Stimulated activated effector memory CD8-positive, alpha-beta T cell treated with anti-CD3 and anti-CD28 coated beads, Interleukin-12 subunit alpha, Interleukin-12 subunit beta, amount 100 ng/mL, for 72 hours (primary cell): Measurements from ENCODE around the gene ZEB2.

Source experiments
- ATAC-seq: fragments of 150-1000 bp; cut with Tn5 transposase; 2 replicates; pipeline ENCODE4 v1.10.0; 2021
- DNase-seq, 2 donors: peaks; one replicate each; pipeline ENCODE4 v3.0.0; 2021 to 2022; ENCODE audit warnings: low spot score in 2 of 2
- H3K27ac Mint-ChIP-seq: one replicate; pipeline ENCODE4 v1.8.0; 2022; ENCODE audit warnings: mild to moderate bottlenecking, mixed read lengths
- H3K36me3 Mint-ChIP-seq: one replicate; pipeline ENCODE4 v1.8.0; 2022; ENCODE audit warnings: mild to moderate bottlenecking, mixed read lengths
- H3K4me1 Mint-ChIP-seq: one replicate; pipeline ENCODE4 v1.8.0; 2022; ENCODE audit warnings: mixed read lengths
- H3K4me3 Mint-ChIP-seq: one replicate; pipeline ENCODE4 v1.8.0; 2022; ENCODE audit warnings: mild to moderate bottlenecking, mixed read lengths
- H3K9me3 Mint-ChIP-seq: one replicate; pipeline ENCODE4 v1.8.0; 2022; ENCODE audit warnings: mixed read lengths

The ZEB2 gene

GRCh38 chr2:144519934-144520731 lies at the start of gene ZEB2:
Gene ZEB2, minus strand, starts transcription at chr2:144520119. Its CDS starts 2,769 bp downstream, at chr2:144517350.
- Mint-ChIP-seq H3K4me1 (peaks cover 27% of the 10 kb centered on the region), H3K9me3 (no peaks in the 10 kb centered on the region)
- ATAC-seq, result peak; percentile 35

GRCh38 chr2:144567745-144568144 lies 47.8 kb upstream of the ZEB2 start:
- H3K9me3 Mint-ChIP-seq, result peaks cover 2% of the 10 kb centered on the region

More at GRCh38 chr2:144519934-144520731, at the start of gene ZEB2:
- H3K36me3 Mint-ChIP-seq, result peaks cover 15% of the 10 kb centered on the region
- H3K27ac Mint-ChIP-seq, result no peak within 1 kb of the TSS
- peak in 1 of 2 donors; percentile 74 for DNase-seq
- H3K4me3 Mint-ChIP-seq, result no peak within 1 kb of the TSS

DNA sequence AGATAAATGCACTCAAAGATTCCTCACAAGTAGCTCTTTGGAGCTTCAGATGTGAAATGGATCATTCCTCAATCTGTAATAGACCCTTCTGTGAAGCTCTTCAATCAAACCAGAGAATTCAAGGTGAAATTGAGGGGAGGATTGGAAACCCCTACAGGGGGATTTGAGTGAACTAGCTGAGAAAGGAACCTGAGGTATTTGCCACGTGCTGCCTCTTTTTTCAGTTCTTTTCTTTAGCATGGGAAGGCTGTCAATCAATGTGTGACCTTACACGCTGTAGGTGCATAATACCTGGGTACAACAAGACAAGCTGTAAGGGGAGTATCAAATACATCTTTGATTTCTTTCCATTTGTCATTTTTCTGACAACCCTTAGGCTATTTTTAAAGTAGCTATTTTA lies 46.5 kb upstream of the ZEB2 start:
- ATAC-seq, result no peak
- H3K4me3 Mint-ChIP-seq, result no peak overlapping the region
- peaks cover 2% of the 10 kb centered on the region for H3K9me3 Mint-ChIP-seq
- peaks cover 10% of the 10 kb centered on the region for H3K4me1 Mint-ChIP-seq
- no peak overlapping the region for H3K27ac Mint-ChIP-seq
- H3K36me3 Mint-ChIP-seq, result no peaks in the 10 kb centered on the region
- no peak for DNase-seq

More at GRCh38 chr2:144567745-144568144, 47.8 kb upstream of the ZEB2 start:
- Mint-ChIP-seq H3K4me3 (no peak overlapping the region), H3K4me1 (peaks cover 23% of the 10 kb centered on the region), H3K27ac (no peak overlapping the region), H3K36me3 (no peaks in the 10 kb centered on the region)
- DNase-seq, result no peak
- ATAC-seq, result no peak

- no peak for DNase-seq
- Mint-ChIP-seq H3K36me3 (no peaks in the 10 kb centered on the region), H3K9me3 (no peaks in the 10 kb centered on the region), H3K27ac (no peak overlapping the region), H3K4me3 (no peak overlapping the region), H3K4me1 (no peaks in the 10 kb centered on the region)
- no peak for ATAC-seq
Observed at GRCh38 chr2:144560251-144560650, 40.3 kb upstream of the ZEB2 start.

DNA sequence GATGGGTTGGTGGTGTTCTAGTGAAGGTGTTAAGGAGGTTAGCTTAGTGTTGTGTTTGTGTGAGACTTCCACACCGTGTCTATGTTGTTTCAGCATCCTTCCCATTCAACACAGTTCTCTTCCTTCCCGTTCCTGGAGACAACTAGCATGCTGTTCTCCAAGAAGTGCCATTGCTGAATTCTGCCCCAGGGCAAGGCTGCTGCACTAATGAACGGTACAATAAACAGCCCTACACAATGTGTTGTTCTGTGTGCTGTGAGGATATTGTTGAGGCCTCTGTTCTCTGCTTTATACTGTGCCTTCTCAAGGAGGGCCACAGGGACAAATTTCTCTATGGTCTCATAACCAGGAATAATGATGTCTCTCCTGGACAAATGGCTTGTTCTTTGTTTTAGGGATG lies 39.8 kb upstream of the ZEB2 start:
- no peaks in the 10 kb centered on the region for H3K36me3 Mint-ChIP-seq
- peak; percentile 31 for ATAC-seq
- no peak for DNase-seq
- H3K4me1 Mint-ChIP-seq, result no peaks in the 10 kb centered on the region
- no peak overlapping the region for H3K4me3 Mint-ChIP-seq
- no peaks in the 10 kb centered on the region for H3K9me3 Mint-ChIP-seq
- no peak overlapping the region for H3K27ac Mint-ChIP-seq

- H3K4me1 Mint-ChIP-seq, result no peaks in the 10 kb centered on the region
- no peaks in the 10 kb centered on the region for H3K9me3 Mint-ChIP-seq
- ATAC-seq (peak; percentile 74), DNase-seq (no peak)
- no peak overlapping the region for H3K27ac Mint-ChIP-seq
- no peaks in the 10 kb centered on the region for H3K36me3 Mint-ChIP-seq
- no peak overlapping the region for H3K4me3 Mint-ChIP-seq
Observed at GRCh38 chr2:144559242-144559641, 39.3 kb upstream of the ZEB2 start.

GRCh38 chr2:144554492-144555210 lies 34.7 kb upstream of the ZEB2 start:
- DNase-seq (no peak), ATAC-seq (no peak)
- Mint-ChIP-seq H3K9me3 (no peaks in the 10 kb centered on the region), H3K4me1 (peaks cover 14% of the 10 kb centered on the region), H3K27ac (no peak overlapping the region), H3K36me3 (no peaks in the 10 kb centered on the region), H3K4me3 (no peak overlapping the region)

DNA sequence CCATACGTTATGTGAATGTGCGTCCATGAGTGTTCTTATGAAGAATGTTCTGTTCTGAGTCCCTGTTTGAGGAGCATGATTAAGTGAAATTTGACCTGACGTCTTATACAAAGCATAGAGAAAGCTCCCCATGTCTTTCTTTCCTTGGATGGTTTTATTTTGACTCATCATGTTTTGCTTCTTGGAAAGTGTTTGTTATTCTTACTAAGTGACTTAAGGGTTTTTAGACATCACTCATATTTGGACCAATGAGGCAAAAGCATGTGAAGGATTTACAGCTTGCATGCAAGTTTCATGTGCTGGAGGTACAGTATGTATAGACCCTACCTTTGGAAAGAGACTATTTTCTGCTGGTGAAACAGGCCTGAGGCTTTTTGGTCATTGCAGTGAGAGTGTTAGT lies 33.5 kb upstream of the ZEB2 start:
- ATAC-seq (peak; percentile 95), DNase-seq (no peak)
- no peaks in the 10 kb centered on the region for H3K36me3 Mint-ChIP-seq
- H3K27ac Mint-ChIP-seq, result no peak overlapping the region
- H3K4me3 Mint-ChIP-seq, result no peak overlapping the region
- peaks cover 14% of the 10 kb centered on the region for H3K4me1 Mint-ChIP-seq
- H3K9me3 Mint-ChIP-seq, result no peaks in the 10 kb centered on the region

GRCh38 chr2:144552821-144553220 lies 32.9 kb upstream of the ZEB2 start:
- no peaks in the 10 kb centered on the region for H3K9me3 Mint-ChIP-seq
- no peak for DNase-seq
- no peak overlapping the region for H3K27ac Mint-ChIP-seq
- no peak for ATAC-seq
- no peaks in the 10 kb centered on the region for H3K36me3 Mint-ChIP-seq
- H3K4me1 Mint-ChIP-seq, result peaks cover 14% of the 10 kb centered on the region
- no peak overlapping the region for H3K4me3 Mint-ChIP-seq

DNA sequence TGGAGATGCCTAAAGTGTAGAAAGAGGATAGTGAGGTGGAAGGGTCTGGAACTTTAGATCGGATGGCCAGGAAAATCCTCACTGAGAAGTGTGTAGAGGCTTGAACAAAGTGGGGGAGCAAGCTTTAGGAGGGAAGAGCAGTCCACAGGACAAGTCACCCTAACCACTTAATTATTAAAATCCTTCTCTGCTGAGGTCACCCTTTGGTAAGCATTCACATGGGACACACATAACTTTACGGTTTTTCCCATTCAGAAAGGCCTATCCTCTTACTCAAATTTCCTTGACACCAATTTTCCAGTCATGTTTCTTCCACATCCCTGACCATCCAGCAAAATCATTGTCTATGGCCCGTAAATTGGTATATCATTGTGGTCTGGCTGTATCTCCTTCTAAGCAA lies 31.0 kb upstream of the ZEB2 start:
- H3K4me1 Mint-ChIP-seq, result peaks cover 14% of the 10 kb centered on the region
- no peak overlapping the region for H3K4me3 Mint-ChIP-seq

DNA sequence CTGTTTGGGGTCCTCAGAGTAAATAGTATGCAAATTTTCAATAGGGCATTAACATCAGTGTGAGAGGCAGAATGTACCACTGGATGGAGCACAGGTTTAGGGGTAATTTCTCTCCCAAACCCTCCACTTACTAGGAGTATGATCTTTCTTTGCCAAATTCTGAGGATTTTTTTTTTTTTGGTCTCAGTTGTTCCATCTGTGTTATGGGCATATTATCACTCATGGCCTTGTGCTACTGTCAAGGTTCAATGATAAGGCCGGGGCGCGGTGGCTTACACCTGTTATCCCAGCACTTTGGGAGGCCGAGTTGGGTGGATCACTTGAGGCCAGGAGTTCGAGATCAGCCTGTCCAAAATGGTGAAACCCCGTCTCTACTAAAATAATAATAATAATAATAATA lies 30.2 kb upstream of the ZEB2 start:
- no peaks in the 10 kb centered on the region for H3K9me3 Mint-ChIP-seq
- no peak overlapping the region for H3K27ac Mint-ChIP-seq
- ATAC-seq, result no peak
- no peak overlapping the region for H3K4me3 Mint-ChIP-seq
- no peaks in the 10 kb centered on the region for H3K36me3 Mint-ChIP-seq
- DNase-seq, result no peak
- H3K4me1 Mint-ChIP-seq, result peaks cover 14% of the 10 kb centered on the region

More for the DNA sequence above, 31.0 kb upstream of the ZEB2 start:
- DNase-seq, result no peak
- Mint-ChIP-seq H3K36me3 (no peaks in the 10 kb centered on the region), H3K9me3 (no peaks in the 10 kb centered on the region), H3K27ac (no peak overlapping the region)
- no peak for ATAC-seq

GRCh38 chr2:144548532-144549191 lies 28.7 kb upstream of the ZEB2 start:
- no peak overlapping the region for H3K27ac Mint-ChIP-seq
- DNase-seq (no peak), ATAC-seq (peak; percentile 67)
- H3K4me1 Mint-ChIP-seq, result peaks cover 13% of the 10 kb centered on the region
- H3K9me3 Mint-ChIP-seq, result no peaks in the 10 kb centered on the region
- no peaks in the 10 kb centered on the region for H3K36me3 Mint-ChIP-seq
- H3K4me3 Mint-ChIP-seq, result no peak overlapping the region

DNA sequence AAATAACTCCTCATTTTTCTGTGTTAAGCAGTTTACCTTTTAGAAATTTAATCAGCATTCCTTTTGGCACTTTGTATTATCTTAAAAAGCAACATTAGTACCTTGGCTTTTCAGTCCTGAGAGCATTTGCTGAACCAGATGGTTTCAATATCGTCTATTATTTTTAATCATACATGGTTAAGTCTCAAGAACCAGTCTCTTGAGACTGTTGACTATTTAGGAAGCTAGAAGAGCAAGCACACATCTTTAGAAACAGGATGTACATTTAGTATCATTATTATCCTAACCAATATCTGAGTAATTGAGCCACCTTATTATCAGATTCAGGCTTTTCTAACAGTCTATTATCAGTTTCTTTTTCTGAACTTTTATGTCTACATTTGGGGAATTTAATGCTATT lies 28.2 kb upstream of the ZEB2 start:
- no peaks in the 10 kb centered on the region for H3K36me3 Mint-ChIP-seq
- DNase-seq, result no peak
- peaks cover 7% of the 10 kb centered on the region for H3K4me1 Mint-ChIP-seq
- ATAC-seq, result no peak
- H3K27ac Mint-ChIP-seq, result no peak overlapping the region
- no peak overlapping the region for H3K4me3 Mint-ChIP-seq
- no peaks in the 10 kb centered on the region for H3K9me3 Mint-ChIP-seq

DNA sequence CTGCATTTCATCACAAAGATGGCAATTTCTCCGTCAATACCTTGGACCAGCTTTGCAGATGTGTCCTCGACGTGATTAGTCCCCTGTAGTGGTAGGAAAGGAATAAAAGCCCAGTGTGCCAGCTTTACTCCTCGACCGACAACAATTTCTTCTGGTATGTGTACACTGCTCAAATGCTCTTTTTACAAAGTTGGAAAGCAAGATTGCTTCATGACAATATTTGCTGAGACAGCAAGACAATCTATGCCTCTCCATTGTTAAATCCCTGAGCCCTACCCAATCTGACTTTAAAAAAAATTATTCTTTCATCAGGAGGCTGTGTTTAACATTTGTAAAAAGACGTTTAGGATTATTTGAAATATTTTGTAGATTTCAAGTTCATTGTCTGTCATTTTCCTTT lies 27.6 kb upstream of the ZEB2 start:
- H3K36me3 Mint-ChIP-seq, result no peaks in the 10 kb centered on the region
- DNase-seq, result no peak
- ATAC-seq, result no peak
- no peak overlapping the region for H3K4me3 Mint-ChIP-seq
- H3K4me1 Mint-ChIP-seq, result peaks cover under 1% of the 10 kb centered on the region
- no peak overlapping the region for H3K27ac Mint-ChIP-seq
- no peaks in the 10 kb centered on the region for H3K9me3 Mint-ChIP-seq

DNA sequence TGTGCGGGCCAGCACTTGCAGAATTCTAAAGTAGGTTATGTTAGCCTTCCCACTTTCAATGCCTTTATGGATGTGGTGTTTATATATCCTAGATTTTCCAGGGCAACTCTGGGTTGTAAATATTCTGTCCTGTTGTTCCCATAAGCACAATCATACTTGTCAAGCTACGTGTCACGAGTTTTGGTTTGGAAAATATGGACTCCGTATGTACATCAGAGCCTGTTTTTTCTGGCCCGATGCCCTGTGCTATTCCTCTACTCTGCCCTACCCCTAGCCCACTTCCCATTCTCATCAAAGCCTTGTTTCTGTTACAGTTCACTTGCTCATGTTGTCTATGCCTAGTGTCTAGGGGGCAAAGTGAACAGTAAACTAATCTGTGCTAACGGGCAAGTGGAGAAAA lies 27.0 kb upstream of the ZEB2 start:
- no peak for ATAC-seq
- Mint-ChIP-seq H3K4me3 (no peak overlapping the region), H3K36me3 (no peaks in the 10 kb centered on the region), H3K27ac (no peak overlapping the region), H3K4me1 (no peaks in the 10 kb centered on the region), H3K9me3 (no peaks in the 10 kb centered on the region)
- DNase-seq, result no peak
